Measurements from ENCODE around the gene KLHL7. TPM values are rescaled to one million over a fixed set of nuclear protein-coding genes. Genes with fewer than 3 reads are reported as not detected.

Gene KLHL7
- total and polyA plus RNA-seq, 12 donors = 27.1 to 159 (median 138) TPM

DNA sequence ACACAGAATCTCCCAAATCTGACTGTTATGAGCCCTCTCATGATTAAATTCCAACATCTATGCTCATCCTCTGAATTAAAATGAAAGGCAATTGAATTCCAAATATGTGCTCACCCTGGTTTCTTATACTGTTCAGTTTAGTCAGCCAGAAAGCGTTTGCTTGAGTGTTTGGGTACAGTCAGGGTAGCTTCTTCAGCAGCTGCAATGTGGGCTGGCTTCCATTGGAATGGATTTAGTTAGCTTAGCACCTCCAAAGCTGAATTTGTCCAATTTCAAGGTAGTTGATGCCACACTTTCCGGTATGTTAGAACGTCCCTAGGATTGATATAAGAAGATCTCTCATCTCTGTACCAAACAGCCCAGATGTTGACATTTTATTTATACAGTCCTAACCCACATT is 9.3 kb downstream of the KLHL7 start:
- DNase-seq (no peak), ATAC-seq (no peak)
- no peak overlapping the region for H3K4me3 ChIP-seq
- WGBS, 2 donors = 65 to 72% methylated on average over 3 of the region's 3 CpGs
- peaks cover 2 to 89% (median 51%) of the 10 kb centered on the region in 9 donors for H3K4me1 ChIP-seq
- no peaks in the 10 kb centered on the region for H3K27me3 ChIP-seq
- H3K9me3 ChIP-seq = no peaks in the 10 kb centered on the region
- TF ChIP-seq, protein P1, sequence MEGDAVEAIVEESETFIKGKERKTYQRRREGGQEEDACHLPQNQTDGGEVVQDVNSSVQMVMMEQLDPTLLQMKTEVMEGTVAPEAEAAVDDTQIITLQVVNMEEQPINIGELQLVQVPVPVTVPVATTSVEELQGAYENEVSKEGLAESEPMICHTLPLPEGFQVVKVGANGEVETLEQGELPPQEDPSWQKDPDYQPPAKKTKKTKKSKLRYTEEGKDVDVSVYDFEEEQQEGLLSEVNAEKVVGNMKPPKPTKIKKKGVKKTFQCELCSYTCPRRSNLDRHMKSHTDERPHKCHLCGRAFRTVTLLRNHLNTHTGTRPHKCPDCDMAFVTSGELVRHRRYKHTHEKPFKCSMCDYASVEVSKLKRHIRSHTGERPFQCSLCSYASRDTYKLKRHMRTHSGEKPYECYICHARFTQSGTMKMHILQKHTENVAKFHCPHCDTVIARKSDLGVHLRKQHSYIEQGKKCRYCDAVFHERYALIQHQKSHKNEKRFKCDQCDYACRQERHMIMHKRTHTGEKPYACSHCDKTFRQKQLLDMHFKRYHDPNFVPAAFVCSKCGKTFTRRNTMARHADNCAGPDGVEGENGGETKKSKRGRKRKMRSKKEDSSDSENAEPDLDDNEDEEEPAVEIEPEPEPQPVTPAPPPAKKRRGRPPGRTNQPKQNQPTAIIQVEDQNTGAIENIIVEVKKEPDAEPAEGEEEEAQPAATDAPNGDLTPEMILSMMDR (IDR thresholded peaks at IDR 0.05) = no peak
- intact Hi-C loops (cut with DNase I) = no loop called here
- peaks cover 0 to 27% (median 0%) of the 10 kb centered on the region in 9 donors for H3K36me3 ChIP-seq
- peak overlapping the region in 2 of 10 donors; percentile 2 to 39 for H3K27ac ChIP-seq

DNA sequence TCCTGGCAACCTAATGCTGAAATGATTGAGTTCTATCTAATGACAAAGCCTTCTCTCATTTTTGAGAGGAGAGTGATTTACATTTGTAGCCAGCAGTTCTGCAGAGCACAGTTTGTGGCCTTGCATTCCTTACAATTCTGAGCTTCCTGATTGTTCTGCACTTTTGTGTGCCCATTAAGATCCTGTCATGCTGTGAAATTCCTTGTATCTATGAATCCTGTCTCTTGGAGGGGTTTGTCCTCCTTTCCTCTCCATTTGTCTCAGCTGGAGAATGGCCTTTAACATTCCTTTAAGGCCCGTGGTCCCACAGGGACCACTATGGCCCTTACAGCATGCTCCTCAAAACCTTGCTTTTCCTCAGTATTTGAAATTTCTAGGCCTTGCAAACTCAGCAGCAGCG is 10.4 kb downstream of the KLHL7 start:
- intact Hi-C loops (cut with DNase I) = no loop called here
- peaks cover 2 to 87% (median 52%) of the 10 kb centered on the region in 9 donors for H3K4me1 ChIP-seq

DNA sequence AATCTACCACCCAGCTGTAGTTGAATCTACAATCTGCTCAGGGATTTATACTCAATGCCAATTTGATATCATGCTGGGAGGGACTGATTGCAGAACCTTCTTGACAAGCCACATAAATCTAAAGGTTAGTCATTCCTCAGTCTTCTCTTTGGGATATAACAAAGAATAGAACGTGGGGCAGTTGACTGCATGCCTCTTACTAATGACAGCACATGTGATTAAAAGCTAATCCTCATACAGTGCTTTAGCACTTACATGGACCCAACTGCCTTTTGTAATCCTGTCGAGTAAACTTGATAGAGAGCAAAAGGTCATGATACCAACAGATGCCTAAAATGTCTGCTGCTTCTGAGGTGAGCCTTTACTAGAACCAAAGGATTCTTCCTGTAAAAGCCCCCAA is 12.3 kb downstream of the KLHL7 start:
- 46 to 47% methylated on average over 2 of the region's 2 CpGs for WGBS, 2 donors
- peak overlapping the region in 8 of 10 donors; percentile 5 to 75 (median 58) for H3K27ac ChIP-seq
- peak in 6 of 8 donors; percentile 38 to 71 (median 56) for ATAC-seq

More for the DNA sequence above, 10.4 kb downstream of the KLHL7 start:
- Histone ChIP-seq H3K36me3 (peaks cover 0 to 30% (median 0%) of the 10 kb centered on the region in 9 donors), H3K27me3 (no peaks in the 10 kb centered on the region), H3K27ac (peak overlapping the region in 5 of 10 donors; percentile 0 to 75 (median 38)), H3K4me3 (no peak overlapping the region), H3K9me3 (no peaks in the 10 kb centered on the region)
- TF ChIP-seq, protein P1 (IDR thresholded peaks at IDR 0.05) = no peak
- no peak for ATAC-seq
- DNase-seq = no peak
- WGBS, 2 donors = 44 to 56% methylated on average over 2 of the region's 2 CpGs

DNA sequence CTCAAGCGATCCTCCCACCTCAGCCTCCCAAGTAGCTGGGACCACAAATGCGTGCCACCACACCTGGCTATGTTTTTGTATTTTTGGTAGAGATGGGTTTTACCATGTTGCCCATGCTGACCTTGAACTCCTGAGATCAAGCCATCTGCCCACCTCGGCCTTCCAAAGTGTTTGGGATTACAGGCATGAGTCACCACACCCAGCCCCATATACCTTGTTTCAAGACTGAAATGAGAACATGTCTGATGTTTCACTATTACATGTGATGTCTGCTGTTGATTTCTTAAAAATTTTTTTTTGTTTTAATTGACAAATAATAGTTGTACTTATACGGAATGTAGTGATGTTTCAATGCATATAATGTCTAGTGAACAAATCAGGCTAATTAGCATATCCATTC is 14.5 kb downstream of the KLHL7 start:
- TF ChIP-seq, protein P1 (IDR thresholded peaks at IDR 0.05) = no peak
- peaks cover 0 to 38% (median 0%) of the 10 kb centered on the region in 9 donors for H3K36me3 ChIP-seq
- H3K9me3 ChIP-seq = no peaks in the 10 kb centered on the region
- peak overlapping the region in 6 of 10 donors; percentile 2 to 75 (median 13) for H3K27ac ChIP-seq
- H3K4me3 ChIP-seq = no peak overlapping the region
- H3K27me3 ChIP-seq = no peaks in the 10 kb centered on the region
- intact Hi-C loops (cut with DNase I) = loop anchor here in 1 of 10 donors (5.0 kb wide), 1 partner anchor 47 kb away; no protein-coding TSS in a partner anchor
- no peak for DNase-seq
- H3K4me1 ChIP-seq = peaks cover 2 to 81% (median 55%) of the 10 kb centered on the region in 9 donors
- no peak for ATAC-seq
- 88 to 93% methylated on average over 4 of the region's 4 CpGs for WGBS, 2 donors

More for the DNA sequence above, 12.3 kb downstream of the KLHL7 start:
- H3K9me3 ChIP-seq = no peaks in the 10 kb centered on the region
- peaks cover 0 to 30% (median 0%) of the 10 kb centered on the region in 9 donors for H3K36me3 ChIP-seq
- H3K4me1 ChIP-seq = peaks cover 2 to 87% (median 66%) of the 10 kb centered on the region in 9 donors
- intact Hi-C loops (cut with DNase I) = no loop called here
- TF ChIP-seq, protein P1 (IDR thresholded peaks at IDR 0.05) = no peak
- H3K27me3 ChIP-seq = no peaks in the 10 kb centered on the region
- no peak overlapping the region for H3K4me3 ChIP-seq
- no peak for DNase-seq
